Activated CD4-positive, CD25-positive, alpha-beta regulatory T cell (primary cell): Measurements from ENCODE around the gene CHD5.
A peak's percentile ranks its signal among the peaks of the same experiment; 100 is the strongest.

Source experiments
- DNase-seq, 4 experiments: peaks; one replicate each; lab custom pipeline; 2025; lab: John Stamatoyannopoulos, UW

CHD5 gene

GRCh38 chr1:6202256-6202655 is 22.1 kb upstream of the CHD5 start:
- no peak for DNase-seq

- no peak for DNase-seq
Observed at GRCh38 chr1:6200188-6200809, 20.2 kb upstream of the CHD5 start.

GRCh38 chr1:6199298-6200187 is 19.4 kb upstream of the CHD5 start, which contains the start of gene RPL22:
TSS of gene RPL22 (minus strand) at chr1:6199595. CDS start at chr1:6199573, 22 bp downstream.
- DNase-seq = peak; percentile 89 to 93 (median 92)

GRCh38 chr1:6198646-6199297 is 18.7 kb upstream of the CHD5 start:
- DNase-seq = peak in 1 of 4 experiments; percentile 19

GRCh38 chr1:6197746-6198427 is 17.8 kb upstream of the CHD5 start:
- no peak for DNase-seq

- DNase-seq = no peak
Observed at GRCh38 chr1:6191968-6192367, 11.8 kb upstream of the CHD5 start.

GRCh38 chr1:6188466-6188865 is 8.3 kb upstream of the CHD5 start:
- no peak for DNase-seq

- no peak for DNase-seq
Observed at GRCh38 chr1:6185635-6186382, 5.7 kb upstream of the CHD5 start.

- DNase-seq = no peak
Observed at GRCh38 chr1:6185151-6185550, 5.0 kb upstream of the CHD5 start.

- DNase-seq = no peak
Observed at GRCh38 chr1:6184083-6184783, 4.1 kb upstream of the CHD5 start.

GRCh38 chr1:6183520-6183989 is 3.4 kb upstream of the CHD5 start:
- no peak for DNase-seq

- DNase-seq = no peak
Observed at GRCh38 chr1:6181347-6181770, 1.2 kb upstream of the CHD5 start.

GRCh38 chr1:6180707-6181311 is 688 bp upstream of the CHD5 start:
- DNase-seq = no peak

GRCh38 chr1:6179564-6180175 is 451 bp downstream of the CHD5 start:
- no peak for DNase-seq

- no peak for DNase-seq
Observed at GRCh38 chr1:6178751-6179563, 1.2 kb downstream of the CHD5 start.

GRCh38 chr1:6177681-6178380 is 2.3 kb downstream of the CHD5 start:
- no peak for DNase-seq

- DNase-seq = no peak
Observed at GRCh38 chr1:6176779-6177178, 3.3 kb downstream of the CHD5 start.

- no peak for DNase-seq
Observed at GRCh38 chr1:6175411-6175828, 4.7 kb downstream of the CHD5 start.
